SU-DHL-6 (cell line): Measurements from ENCODE around the gene ARL2BP.

Source experiments
- EZH2phosphoT487 ChIP-seq: fragments of 200-600 bp; sonication (generic), shearing (Covaris generic); conservative IDR thresholded peaks from 2 replicates; pipeline ENCODE4 v1.6.1; 2018; ENCODE audit warnings: mild to moderate bottlenecking, antibody characterized with exemption, low read length, moderate library complexity, mixed read lengths
- TF ChIP-seq, protein P1 (sequence below): fragments of 200-600 bp; sonication (generic); IDR thresholded peaks from one replicate; pipeline ENCODE4 v1.5.1; 2017; ENCODE audit warnings: antibody characterized with exemption, mild to moderate bottlenecking, low read length, moderate library complexity; ENCODE audit not compliant: insufficient read depth, poor library complexity, severe bottlenecking

DNA sequence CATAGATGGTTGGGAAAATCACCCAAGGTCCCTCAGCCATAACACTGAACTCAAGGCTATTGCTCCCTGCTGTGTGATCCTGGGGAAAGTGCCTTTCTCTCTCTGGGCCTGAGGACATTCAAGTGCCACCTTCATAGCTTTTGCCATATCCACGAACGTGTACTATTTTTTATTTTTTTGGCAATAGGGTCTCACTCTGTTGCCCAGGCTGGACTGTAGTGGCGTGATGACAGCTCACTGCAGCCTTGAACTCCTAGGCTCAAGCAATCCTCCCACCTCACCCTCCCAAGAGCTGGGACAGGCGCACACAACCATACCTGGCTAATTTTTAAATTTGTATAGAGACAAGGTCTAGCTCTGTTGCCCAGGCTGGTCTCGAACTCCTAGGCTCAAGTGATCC lies 28.8 kb downstream of the ARL2BP start:
- TF ChIP-seq, protein P1, sequence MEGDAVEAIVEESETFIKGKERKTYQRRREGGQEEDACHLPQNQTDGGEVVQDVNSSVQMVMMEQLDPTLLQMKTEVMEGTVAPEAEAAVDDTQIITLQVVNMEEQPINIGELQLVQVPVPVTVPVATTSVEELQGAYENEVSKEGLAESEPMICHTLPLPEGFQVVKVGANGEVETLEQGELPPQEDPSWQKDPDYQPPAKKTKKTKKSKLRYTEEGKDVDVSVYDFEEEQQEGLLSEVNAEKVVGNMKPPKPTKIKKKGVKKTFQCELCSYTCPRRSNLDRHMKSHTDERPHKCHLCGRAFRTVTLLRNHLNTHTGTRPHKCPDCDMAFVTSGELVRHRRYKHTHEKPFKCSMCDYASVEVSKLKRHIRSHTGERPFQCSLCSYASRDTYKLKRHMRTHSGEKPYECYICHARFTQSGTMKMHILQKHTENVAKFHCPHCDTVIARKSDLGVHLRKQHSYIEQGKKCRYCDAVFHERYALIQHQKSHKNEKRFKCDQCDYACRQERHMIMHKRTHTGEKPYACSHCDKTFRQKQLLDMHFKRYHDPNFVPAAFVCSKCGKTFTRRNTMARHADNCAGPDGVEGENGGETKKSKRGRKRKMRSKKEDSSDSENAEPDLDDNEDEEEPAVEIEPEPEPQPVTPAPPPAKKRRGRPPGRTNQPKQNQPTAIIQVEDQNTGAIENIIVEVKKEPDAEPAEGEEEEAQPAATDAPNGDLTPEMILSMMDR, result no peak
- TF ChIP-seq EZH2phosphoT487, result no peak
